HEK293T (cell line): ENCODE data around the gene SMPD4.
"Not testable (repeated sequence)": the region's sequence is repeated elsewhere in the genome, so short reads cannot be mapped to it uniquely, and the experiment has no call there.

Experiments used
- FOXM1 ChIP-seq: fragments of 450-650 bp; IDR thresholded peaks from 2 replicates; pipeline ENCODE4 v1.6.1; 2017; ENCODE audit warnings: mild to moderate bottlenecking, borderline replicate concordance
- SP1 ChIP-seq: fragments of 450-650 bp; IDR thresholded peaks from 2 replicates; pipeline ENCODE4 v1.6.1; 2017

GRCh38 chr2:130157354-130157753 lies 24.0 kb downstream of the SMPD4 start:
- not testable (repeated sequence) for TF ChIP-seq SP1, FOXM1
